ENCODE data around the gene SH2D6.
"Not testable (repeated sequence)": the region's sequence is repeated elsewhere in the genome, so short reads cannot be mapped to it uniquely, and the experiment has no call there.

SH2D6 gene

DNA sequence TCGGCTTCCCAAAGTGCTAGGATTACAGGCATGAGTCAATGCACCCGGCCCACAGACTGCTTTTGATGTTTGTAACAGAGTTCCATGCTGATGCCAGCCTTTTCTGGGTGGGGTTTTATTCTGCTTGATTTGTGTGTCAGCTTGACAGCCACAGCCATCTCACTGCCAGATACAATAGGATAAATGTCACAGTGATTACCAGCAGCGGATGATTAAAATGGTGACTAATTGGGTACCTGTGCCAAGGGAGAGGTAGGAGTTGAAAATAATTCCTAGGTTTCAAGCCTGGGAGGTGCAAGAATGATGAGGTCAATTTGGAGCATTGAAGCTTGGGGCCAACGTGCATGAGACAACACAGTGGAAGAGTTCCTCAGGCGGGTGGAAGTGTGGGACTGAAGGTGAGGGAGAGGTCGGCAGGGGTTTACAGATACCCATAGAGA, 39.4 kb downstream of the SH2D6 start:
- no peaks in the 10 kb centered on the region for H3K27me3 Mint-ChIP-seq
- H3K9me3 Mint-ChIP-seq: no peaks in the 10 kb centered on the region
- DNase-seq: no peak
- ATAC-seq: no peak
- no peak overlapping the region for H3K4me3 Mint-ChIP-seq
- H3K27ac Mint-ChIP-seq: no peak overlapping the region
- no peaks in the 10 kb centered on the region for H3K4me1 Mint-ChIP-seq

GRCh38 chr2:85458601-85459563, 40.4 kb downstream of the SH2D6 start:
- ATAC-seq (no peak), DNase-seq (no peak)
- Mint-ChIP-seq H3K9me3 (no peaks in the 10 kb centered on the region), H3K27ac (peak overlapping the region in 1 of 2 donors; percentile 31), H3K4me3 (no peak overlapping the region), H3K4me1 (no peaks in the 10 kb centered on the region), H3K27me3 (no peaks in the 10 kb centered on the region)

GRCh38 chr2:85459771-85460170, 41.3 kb downstream of the SH2D6 start:
- ATAC-seq (no peak), DNase-seq (no peak)
- no peaks in the 10 kb centered on the region for H3K27me3 Mint-ChIP-seq
- H3K9me3 Mint-ChIP-seq: no peaks in the 10 kb centered on the region
- H3K4me1 Mint-ChIP-seq: no peaks in the 10 kb centered on the region
- H3K27ac Mint-ChIP-seq: no peak overlapping the region
- H3K4me3 Mint-ChIP-seq: no peak overlapping the region

GRCh38 chr2:85462322-85462721, 43.8 kb downstream of the SH2D6 start:
- no peak overlapping the region for H3K4me3 Mint-ChIP-seq
- ATAC-seq: no peak

DNA sequence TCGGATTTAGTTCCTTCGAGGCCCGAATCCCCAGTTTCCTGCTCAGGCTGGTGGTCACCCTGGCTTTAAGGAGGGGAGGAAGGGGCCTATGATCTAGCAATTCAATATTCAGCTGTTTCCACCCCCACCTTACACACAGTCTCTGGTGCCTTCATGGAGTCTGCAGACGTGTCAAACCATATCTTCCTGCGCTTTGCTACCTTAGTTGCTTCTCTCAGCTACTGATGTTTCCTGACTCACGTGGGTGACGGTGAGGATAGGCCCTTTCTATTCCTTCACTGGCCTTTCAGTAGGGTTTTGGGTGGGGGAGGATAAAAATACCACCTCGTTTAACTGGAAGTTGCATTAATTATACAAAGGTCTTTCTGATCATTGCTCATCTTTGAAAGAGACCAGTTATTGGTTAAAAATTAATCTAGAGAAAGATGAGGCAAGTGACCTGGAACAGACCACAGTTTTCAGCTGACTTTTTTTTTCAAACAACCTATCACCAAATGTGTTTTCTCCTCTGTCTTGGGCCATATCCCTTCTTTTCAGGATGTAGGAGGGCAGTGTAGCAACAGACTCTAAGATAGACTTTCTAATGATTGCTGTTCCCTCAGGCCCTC, 49.7 kb downstream of the SH2D6 start:
- Mint-ChIP-seq H3K27ac (no peak overlapping the region), H3K4me1 (peaks cover 8% of the 10 kb centered on the region), H3K9me3 (no peaks in the 10 kb centered on the region), H3K27me3 (no peaks in the 10 kb centered on the region), H3K4me3 (no peak overlapping the region)
- ATAC-seq: no peak
- no peak for DNase-seq

More at GRCh38 chr2:85462322-85462721, 43.8 kb downstream of the SH2D6 start:
- H3K4me1 Mint-ChIP-seq: no peaks in the 10 kb centered on the region
- no peak for DNase-seq
- no peak overlapping the region for H3K27ac Mint-ChIP-seq
- H3K9me3 Mint-ChIP-seq: no peaks in the 10 kb centered on the region
- no peaks in the 10 kb centered on the region for H3K27me3 Mint-ChIP-seq

- Mint-ChIP-seq H3K9me3 (no peaks in the 10 kb centered on the region), H3K4me1 (peaks cover 8% of the 10 kb centered on the region), H3K27ac (no peak overlapping the region), H3K27me3 (no peaks in the 10 kb centered on the region), H3K4me3 (no peak overlapping the region)
- ATAC-seq: no peak
- no peak for DNase-seq
Measured at GRCh38 chr2:85468704-85469349, 50.3 kb downstream of the SH2D6 start.

DNA sequence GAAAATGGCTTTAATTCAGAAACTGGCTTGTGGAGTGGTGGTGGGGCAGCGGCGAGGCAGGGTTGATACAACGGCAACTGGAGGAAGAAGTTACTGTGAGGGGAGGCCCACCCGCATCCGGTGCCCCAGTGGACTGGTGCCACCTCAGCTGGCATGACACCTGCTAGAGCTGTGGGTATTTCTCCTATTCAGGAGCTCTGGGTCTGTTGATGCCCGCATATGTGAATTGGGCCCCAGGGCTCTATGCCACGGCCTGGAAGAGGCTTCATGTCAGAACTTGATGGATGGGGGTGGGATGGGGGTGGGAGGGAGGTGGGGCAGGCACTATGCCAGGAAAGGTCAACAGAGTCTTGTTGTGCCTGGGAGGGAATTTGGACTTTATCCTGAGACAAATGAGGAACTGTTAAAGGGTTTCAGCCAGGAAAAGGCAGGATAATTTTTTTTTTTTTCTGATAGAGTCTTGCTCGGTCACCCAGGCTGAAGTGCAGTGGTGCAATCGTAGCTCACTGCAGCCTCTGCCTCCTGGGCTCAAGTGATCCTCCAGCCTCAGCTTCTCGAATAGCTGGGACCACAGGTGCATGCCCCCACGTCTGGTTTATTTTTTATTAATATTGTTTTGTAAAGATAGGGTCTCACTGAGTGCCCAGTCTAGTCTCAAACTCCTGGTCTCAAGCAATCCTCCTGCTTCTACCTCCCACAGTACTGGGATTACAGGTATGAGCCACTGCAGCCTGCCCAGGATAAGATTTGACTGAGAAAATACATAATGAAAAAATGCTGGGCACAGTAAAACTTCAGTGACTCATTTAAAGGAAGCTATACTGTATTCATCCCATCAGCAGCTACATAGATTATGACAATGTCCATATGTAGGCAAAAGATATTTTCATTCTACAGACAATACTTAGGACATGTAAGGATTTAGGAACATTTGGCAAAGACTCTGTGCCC, 52.6 kb downstream of the SH2D6 start:
- no peaks in the 10 kb centered on the region for H3K9me3 Mint-ChIP-seq
- H3K4me1 Mint-ChIP-seq: peaks cover 8% of the 10 kb centered on the region
- no peak overlapping the region for H3K27ac Mint-ChIP-seq
- H3K4me3 Mint-ChIP-seq: no peak overlapping the region
- ATAC-seq (peak; percentile 76), DNase-seq (peak in 1 of 2 donors; percentile 22)
- H3K27me3 Mint-ChIP-seq: no peaks in the 10 kb centered on the region

DNA sequence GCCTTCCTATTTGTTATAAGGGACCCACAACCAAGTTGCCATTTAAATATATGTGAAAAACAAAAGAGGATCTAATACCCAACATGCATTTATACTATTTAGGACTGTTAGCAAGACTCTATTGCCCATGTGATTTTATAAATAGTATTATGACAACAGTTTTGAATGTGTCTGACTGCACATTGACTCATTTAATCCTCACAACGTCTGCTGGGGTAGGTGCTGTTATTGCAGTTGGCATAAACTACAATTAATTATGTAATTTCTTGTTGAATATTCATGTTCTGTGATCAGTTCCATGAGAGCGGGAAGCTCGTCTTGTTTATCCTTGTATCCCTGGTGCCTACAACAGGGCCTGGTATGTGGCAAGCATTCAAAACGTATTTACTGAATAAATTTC, 53.7 kb downstream of the SH2D6 start:
- peaks cover 8% of the 10 kb centered on the region for H3K4me1 Mint-ChIP-seq
- no peaks in the 10 kb centered on the region for H3K9me3 Mint-ChIP-seq
- ATAC-seq (no peak), DNase-seq (no peak)
- no peak overlapping the region for H3K27ac Mint-ChIP-seq
- no peaks in the 10 kb centered on the region for H3K27me3 Mint-ChIP-seq
- H3K4me3 Mint-ChIP-seq: no peak overlapping the region

GRCh38 chr2:85475799-85476490, 57.4 kb downstream of the SH2D6 start:
- no peak overlapping the region for H3K27ac Mint-ChIP-seq
- no peaks in the 10 kb centered on the region for H3K27me3 Mint-ChIP-seq

DNA sequence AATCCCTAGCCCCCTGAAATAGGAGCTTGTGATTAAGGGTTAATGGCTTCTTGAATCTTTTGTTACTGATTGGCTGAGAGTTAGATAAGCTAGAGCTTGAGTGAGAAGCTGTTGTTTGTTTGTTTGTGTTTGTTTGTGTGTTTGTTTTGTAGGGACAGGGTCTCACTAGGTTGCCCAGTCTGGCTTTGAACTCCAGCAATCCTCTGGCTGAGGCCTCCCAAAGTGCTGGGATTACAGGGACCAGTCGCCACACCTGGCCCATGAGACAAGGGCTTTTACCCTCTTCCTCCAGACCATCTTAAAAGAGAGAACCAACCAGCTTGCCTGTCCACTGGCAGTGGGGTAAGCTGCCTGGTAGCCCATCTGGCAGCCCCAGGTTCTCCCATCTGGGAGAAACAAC, 58.1 kb downstream of the SH2D6 start:
- ATAC-seq: no peak
- Mint-ChIP-seq H3K27ac (no peak overlapping the region), H3K4me1 (no peaks in the 10 kb centered on the region)

More at GRCh38 chr2:85475799-85476490, 57.4 kb downstream of the SH2D6 start:
- ATAC-seq: no peak
- Mint-ChIP-seq H3K4me3 (no peak overlapping the region), H3K4me1 (peaks cover under 1% of the 10 kb centered on the region), H3K9me3 (no peaks in the 10 kb centered on the region)
- no peak for DNase-seq

DNA sequence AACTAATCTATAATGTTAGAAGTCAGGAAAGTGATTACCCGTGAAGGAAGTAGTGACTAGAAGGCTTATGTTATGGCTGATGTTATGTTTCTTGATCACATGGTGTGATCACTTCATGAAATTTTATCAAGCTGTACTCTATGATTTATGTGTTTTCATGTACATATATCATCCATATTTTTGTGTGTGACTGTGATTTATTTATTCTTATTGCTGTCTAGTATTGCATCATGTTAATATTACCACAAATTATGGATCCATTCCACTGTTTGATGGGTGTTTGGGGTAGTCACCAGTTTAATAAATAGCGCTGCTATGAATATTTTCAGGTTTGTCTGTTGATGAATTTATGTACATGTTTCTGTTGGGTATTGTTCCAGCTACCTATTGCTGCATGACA, 59.4 kb downstream of the SH2D6 start:
- Mint-ChIP-seq H3K27me3 (no peaks in the 10 kb centered on the region), H3K9me3 (no peaks in the 10 kb centered on the region), H3K27ac (no peak overlapping the region), H3K4me1 (no peaks in the 10 kb centered on the region), H3K4me3 (no peak overlapping the region)
- no peak for DNase-seq
- no peak for ATAC-seq

More for the DNA sequence above, 58.1 kb downstream of the SH2D6 start:
- no peaks in the 10 kb centered on the region for H3K9me3 Mint-ChIP-seq
- no peak overlapping the region for H3K4me3 Mint-ChIP-seq
- no peak for DNase-seq
- H3K27me3 Mint-ChIP-seq: no peaks in the 10 kb centered on the region

- H3K27me3 Mint-ChIP-seq: no peaks in the 10 kb centered on the region
- no peak overlapping the region for H3K27ac Mint-ChIP-seq
- no peak overlapping the region for H3K4me3 Mint-ChIP-seq
- ATAC-seq (no peak), DNase-seq (no peak)
- H3K4me1 Mint-ChIP-seq: no peaks in the 10 kb centered on the region
- no peaks in the 10 kb centered on the region for H3K9me3 Mint-ChIP-seq
Measured at GRCh38 chr2:85481818-85482777, 63.6 kb downstream of the SH2D6 start.

DNA sequence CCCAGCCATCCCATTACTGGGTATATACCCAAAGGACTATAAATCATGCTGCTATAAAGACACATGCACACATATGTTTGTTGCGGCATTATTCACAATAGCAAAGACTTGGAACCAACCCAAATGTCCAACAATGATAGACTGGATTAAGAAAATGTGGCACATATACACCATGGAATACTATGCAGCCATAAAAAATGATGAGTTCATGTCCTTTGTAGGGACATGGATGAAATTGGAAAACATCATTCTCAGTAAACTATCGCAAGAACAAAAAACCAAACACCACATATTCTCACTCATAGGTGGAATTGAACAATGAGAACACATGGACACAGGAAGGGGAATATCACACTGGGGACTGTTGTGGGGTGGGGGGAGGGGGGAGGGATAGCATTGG, 66.1 kb downstream of the SH2D6 start:
- not testable (repeated sequence) for H3K27me3 Mint-ChIP-seq, ATAC-seq, DNase-seq, H3K9me3 Mint-ChIP-seq, H3K4me1 Mint-ChIP-seq, H3K4me3 Mint-ChIP-seq, H3K27ac Mint-ChIP-seq

DNA sequence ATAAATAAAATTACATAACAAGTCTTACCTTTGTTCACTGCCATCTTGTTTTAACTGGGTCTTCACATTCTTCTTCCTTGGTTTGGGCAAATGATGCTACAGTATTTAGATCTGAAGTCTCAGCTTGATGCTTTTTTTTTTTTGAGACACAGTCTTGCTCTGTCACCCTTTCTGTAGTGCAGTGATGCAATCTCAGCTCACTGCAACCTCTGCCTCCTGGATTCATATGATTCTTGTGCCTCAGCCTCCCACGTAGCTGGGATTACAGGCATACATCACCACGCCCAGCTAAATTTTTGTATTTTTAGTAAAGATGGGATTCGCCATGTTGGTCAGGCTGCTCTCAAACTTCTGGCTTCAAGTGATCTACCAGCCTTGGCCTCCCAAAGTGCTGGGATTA, 67.3 kb downstream of the SH2D6 start:
- ATAC-seq (no peak), DNase-seq (no peak)
- no peak overlapping the region for H3K4me3 Mint-ChIP-seq
- H3K4me1 Mint-ChIP-seq: no peaks in the 10 kb centered on the region
- H3K9me3 Mint-ChIP-seq: peaks cover 0 to under 1% of the 10 kb centered on the region in 2 donors
- no peaks in the 10 kb centered on the region for H3K27me3 Mint-ChIP-seq
- no peak overlapping the region for H3K27ac Mint-ChIP-seq
